Measurements from ENCODE around the gene FCAR.
"Not testable (repeated sequence)": the region's sequence is repeated elsewhere in the genome, so short reads cannot be mapped to it uniquely, and the experiment has no call there.

DNA sequence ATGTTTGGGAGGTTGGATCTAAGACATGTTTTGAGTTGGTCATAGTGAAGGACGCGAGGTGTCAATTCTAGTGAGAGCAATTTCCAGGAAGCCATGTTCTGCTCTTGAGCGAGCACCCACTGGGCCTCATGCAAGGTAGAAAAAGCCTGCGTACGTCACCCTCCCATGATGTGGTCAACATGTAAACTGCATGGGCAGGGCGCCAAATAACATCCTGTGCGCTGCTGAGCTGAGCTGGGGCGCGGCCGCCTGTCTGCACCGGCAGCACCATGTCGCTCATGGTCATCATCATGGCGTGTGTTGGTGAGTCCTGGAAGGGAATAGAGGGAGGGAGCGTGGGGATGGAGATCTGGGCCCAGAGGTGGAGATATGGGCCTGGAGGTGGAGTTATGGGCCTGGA is 41.5 kb upstream of the FCAR start, which contains the start of gene KIR2DS4:
- not testable (repeated sequence) for TF ChIP-seq ZNF274 (IDR thresholded peaks at IDR 0.05; ENCODE audit: low read depth, low read length); YY1 (IDR thresholded peaks at IDR 0.05; ENCODE audit: insufficient read depth, insufficient read length)

Measured in NT2/D1 (cell line).